Neural crest cell (in vitro differentiated cells): ENCODE measurements around the gene KLHL40. TPM values are rescaled to one million over a fixed set of nuclear protein-coding genes. Genes with fewer than 3 reads are reported as not detected.
A peak's percentile ranks its signal among the peaks of the same experiment; 100 is the strongest.

Experiments used
- DNase-seq: peaks from one replicate; pipeline ENCODE4 v3.0.0; 2021; ENCODE audit warnings: low read depth, mixed read lengths, low spot score
- H3K27ac Mint-ChIP-seq: one replicate; pipeline ENCODE4 v1.8.0; 2021; ENCODE audit warnings: mild to moderate bottlenecking, mixed read lengths; ENCODE audit not compliant: unreplicated experiment
- H3K27me3 Mint-ChIP-seq: 2 replicates; pipeline ENCODE4 v1.8.0; 2021; ENCODE audit warnings: low read depth, mild to moderate bottlenecking, mixed read lengths
- H3K36me3 Mint-ChIP-seq: 2 replicates; pipeline ENCODE4 v1.8.0; 2021; ENCODE audit warnings: low read depth, mild to moderate bottlenecking, mixed read lengths
- H3K4me1 Mint-ChIP-seq: 2 replicates; pipeline ENCODE4 v1.8.0; 2021; ENCODE audit warnings: mixed read lengths
- H3K4me3 Mint-ChIP-seq: one replicate; pipeline ENCODE4 v1.8.0; 2021; ENCODE audit warnings: mild to moderate bottlenecking, mixed read lengths
- H3K9me3 Mint-ChIP-seq: 2 replicates; pipeline ENCODE4 v1.8.0; 2021; ENCODE audit warnings: mixed read lengths
- CTCF ChIP-seq: fragments of 200-600 bp; sonication (generic); conservative IDR thresholded peaks from 2 replicates; pipeline ENCODE4 v1.5.0; 2021; ENCODE audit warnings: antibody characterized with exemption, mild to moderate bottlenecking
- total RNA-seq: library from RNA; stranded (reverse); gene quantifications from 2 replicates; pipeline ENCODE4 v1.2.1, GENCODE V29; 2021

The KLHL40 gene
- total RNA-seq, 1 donor from 2014 or later: not detected

- H3K4me1 Mint-ChIP-seq: no peaks in the 10 kb centered on the region
- DNase-seq: no peak
These were observed 20.1 kb upstream of the KLHL40 start for GRCh38 chr3:42665050-42665878.

GRCh38 chr3:42666022-42666421 lies 19.3 kb upstream of the KLHL40 start:
- no peaks in the 10 kb centered on the region for H3K27me3 Mint-ChIP-seq
- H3K36me3 Mint-ChIP-seq: no peaks in the 10 kb centered on the region
- H3K4me1 Mint-ChIP-seq: no peaks in the 10 kb centered on the region
- DNase-seq: no peak
- no peak for TF ChIP-seq CTCF
- H3K9me3 Mint-ChIP-seq: peaks cover 2% of the 10 kb centered on the region
- no peak overlapping the region for H3K27ac Mint-ChIP-seq
- no peak overlapping the region for H3K4me3 Mint-ChIP-seq

More at GRCh38 chr3:42665050-42665878, 20.1 kb upstream of the KLHL40 start:
- no peaks in the 10 kb centered on the region for H3K36me3 Mint-ChIP-seq
- TF ChIP-seq CTCF: no peak
- H3K27me3 Mint-ChIP-seq: no peaks in the 10 kb centered on the region
- no peak overlapping the region for H3K27ac Mint-ChIP-seq
- H3K9me3 Mint-ChIP-seq: peaks cover under 1% of the 10 kb centered on the region
- H3K4me3 Mint-ChIP-seq: no peak overlapping the region

GRCh38 chr3:42666577-42666998 lies 18.7 kb upstream of the KLHL40 start:
- H3K4me3 Mint-ChIP-seq: no peak overlapping the region
- peaks cover 1% of the 10 kb centered on the region for H3K27me3 Mint-ChIP-seq
- H3K9me3 Mint-ChIP-seq: peaks cover 2% of the 10 kb centered on the region
- TF ChIP-seq CTCF: no peak
- H3K36me3 Mint-ChIP-seq: no peaks in the 10 kb centered on the region
- H3K27ac Mint-ChIP-seq: no peak overlapping the region
- no peaks in the 10 kb centered on the region for H3K4me1 Mint-ChIP-seq
- DNase-seq: no peak

- Mint-ChIP-seq H3K4me3 (no peak overlapping the region), H3K9me3 (peaks cover 2% of the 10 kb centered on the region), H3K4me1 (no peaks in the 10 kb centered on the region), H3K36me3 (no peaks in the 10 kb centered on the region), H3K27me3 (peaks cover 3% of the 10 kb centered on the region), H3K27ac (peak overlapping the region; percentile 81)
- TF ChIP-seq CTCF: no peak
- no peak for DNase-seq
These were observed 18.2 kb upstream of the KLHL40 start for GRCh38 chr3:42667096-42667522.

- Mint-ChIP-seq H3K4me1 (no peaks in the 10 kb centered on the region), H3K36me3 (no peaks in the 10 kb centered on the region)
- DNase-seq: no peak
These were observed 17.6 kb upstream of the KLHL40 start for GRCh38 chr3:42667523-42668412.

More at GRCh38 chr3:42667523-42668412, 17.6 kb upstream of the KLHL40 start:
- Mint-ChIP-seq H3K9me3 (peaks cover 2% of the 10 kb centered on the region), H3K27ac (peak overlapping the region; percentile 81), H3K27me3 (peaks cover 3% of the 10 kb centered on the region), H3K4me3 (no peak overlapping the region)
- no peak for TF ChIP-seq CTCF
